Measurements from ENCODE around the gene GPR87.

GPR87 gene

GRCh38 chr3:151269631-151270030 lies 47.0 kb downstream of the GPR87 start:
- in situ Hi-C loops (cut with MboI; ENCODE audit: low pct_unique_long_range_greater_than_20kb, low sequenced_read_pairs, unreplicated experiment): no loop called here
- no peak for TF ChIP-seq CTCF (IDR thresholded peaks at IDR 0.05; ENCODE audit: extremely low read depth, insufficient read depth, missing control alignments)
- no peak for DNase-seq (ENCODE audit: low spot score)

- TF ChIP-seq CTCF (IDR thresholded peaks at IDR 0.05; ENCODE audit: extremely low read depth, insufficient read depth, missing control alignments): no peak
- DNase-seq (ENCODE audit: low spot score): no peak
- in situ Hi-C loops (cut with MboI; ENCODE audit: low pct_unique_long_range_greater_than_20kb, low sequenced_read_pairs, unreplicated experiment): no loop called here
These were observed 48.1 kb downstream of the GPR87 start for GRCh38 chr3:151268267-151269235.

GRCh38 chr3:151267066-151267465 lies 49.6 kb downstream of the GPR87 start:
- no peak for TF ChIP-seq CTCF (IDR thresholded peaks at IDR 0.05; ENCODE audit: extremely low read depth, insufficient read depth, missing control alignments)
- in situ Hi-C loops (cut with MboI; ENCODE audit: low pct_unique_long_range_greater_than_20kb, low sequenced_read_pairs, unreplicated experiment): no loop called here
- DNase-seq (ENCODE audit: low spot score): no peak

GRCh38 chr3:151265866-151266265 lies 50.8 kb downstream of the GPR87 start:
- TF ChIP-seq CTCF (IDR thresholded peaks at IDR 0.05; ENCODE audit: extremely low read depth, insufficient read depth, missing control alignments): no peak
- in situ Hi-C loops (cut with MboI; ENCODE audit: low pct_unique_long_range_greater_than_20kb, low sequenced_read_pairs, unreplicated experiment): no loop called here
- DNase-seq (ENCODE audit: low spot score): peak; percentile 6

- no peak for DNase-seq (ENCODE audit: low spot score)
- no peak for TF ChIP-seq CTCF (IDR thresholded peaks at IDR 0.05; ENCODE audit: extremely low read depth, insufficient read depth, missing control alignments)
These were observed 51.5 kb downstream of the GPR87 start for GRCh38 chr3:151265166-151265565.

GRCh38 chr3:151264605-151265004 lies 52.0 kb downstream of the GPR87 start:
- in situ Hi-C loops (cut with MboI; ENCODE audit: low pct_unique_long_range_greater_than_20kb, low sequenced_read_pairs, unreplicated experiment): no loop called here

More at GRCh38 chr3:151265166-151265565, 51.5 kb downstream of the GPR87 start:
- in situ Hi-C loops (cut with MboI; ENCODE audit: low pct_unique_long_range_greater_than_20kb, low sequenced_read_pairs, unreplicated experiment): no loop called here

More at GRCh38 chr3:151264605-151265004, 52.0 kb downstream of the GPR87 start:
- TF ChIP-seq CTCF (IDR thresholded peaks at IDR 0.05; ENCODE audit: extremely low read depth, insufficient read depth, missing control alignments): no peak
- DNase-seq (ENCODE audit: low spot score): no peak

Measured in GM13977 (cell line).